HCT116 (cell line): Measurements from ENCODE around the gene AMACR. TPM values are rescaled to one million over a fixed set of nuclear protein-coding genes. Genes with fewer than 3 reads are reported as not detected.

Source experiments
- ATAC-seq: fragments of 200-7000 bp; cut with Tn5 transposase; 2 replicates; pipeline ENCODE4 v1.9.1; 2020; ENCODE audit warnings: mild to moderate bottlenecking, moderate library complexity
- BruUV-seq: library from RNA; stranded (reverse); fragments of 400-500 nt; replicated peaks from 2 replicates; lab custom pipeline; 2021; lab: Mats Ljungman, UMichigan
- CTCF ChIA-PET: fragments of 300-600 bp; sonication (Branson Sonifier 250); formaldehyde crosslinking; loops from one replicate; lab custom pipeline; 2021; ENCODE audit warnings: antibody characterized with exemption; lab: Charles Lee
- POLR2A ChIA-PET: fragments of 300-600, 350-600 bp; sonication (Branson Sonifier 250); formaldehyde crosslinking; loops from one replicate; lab custom pipeline; 2021; ENCODE audit warnings: antibody characterized with exemption; lab: Charles Lee
- RAD21 ChIA-PET, 2 experiments: fragments of 300-600 bp; sonication (Branson Sonifier 250); formaldehyde crosslinking; loops; one replicate each; lab custom pipeline; 2023; ENCODE audit warnings: low total read pairs in 2 of 2; ENCODE audit not compliant: uncharacterized antibody in 2 of 2, unreplicated experiment in 2 of 2, low non-redundant PET in 1 of 2; lab: Charles Lee
- DNase-seq: peaks from one replicate; pipeline ENCODE4 v3.0.0-alpha.2; 2010; ENCODE audit warnings: low read depth, low spot score
- H2AFZ ChIP-seq: fragments of 200-600 bp; shearing (Covaris generic), sonication (generic); 2 replicates; pipeline ENCODE4 v1.6.1; 2017; ENCODE audit warnings: low read depth, mixed run types, mixed read lengths, antibody characterized with exemption, low read length; ENCODE audit not compliant: poor library complexity, severe bottlenecking
- H3K27ac ChIP-seq: 2 replicates; pipeline ENCODE4 v1.5.1; 2012; ENCODE audit warnings: low read depth, low read length
- H3K27me3 ChIP-seq: fragments of 200-600 bp; sonication (generic); 2 replicates; pipeline ENCODE4 v1.6.1; 2016; ENCODE audit warnings: mixed run types, low read length, mixed read lengths; ENCODE audit not compliant: insufficient read depth
- H3K36me3 ChIP-seq, 2 experiments: fragments of 200-500 bp in 1 of 2; fragments of 200-600 bp in 1 of 2; sonication (Bioruptor generic) in 1 of 2; sonication (generic) in 1 of 2; 2 replicates each; pipeline versions ENCODE4 v1.5.1 to v1.6.1; 2014 to 2016; ENCODE audit warnings: low read length in 2 of 2, inconsistent platforms in 1 of 2, mixed read lengths in 1 of 2, mixed run types in 1 of 2; ENCODE audit not compliant: insufficient read depth in 2 of 2, control insufficient read depth in 1 of 2
- H3K4me1 ChIP-seq, 2 experiments: fragments of 200-600 bp in 1 of 2; sonication (generic) in 1 of 2; 2 replicates each; pipeline versions ENCODE4 v1.5.1 to v1.6.1; 2012 to 2017; ENCODE audit warnings: low read length in 2 of 2, inconsistent platforms in 1 of 2, mild to moderate bottlenecking in 1 of 2, mixed read lengths in 1 of 2, mixed run types in 1 of 2, moderate library complexity in 1 of 2; ENCODE audit not compliant: insufficient read depth in 2 of 2, control insufficient read depth in 1 of 2
- H3K4me2 ChIP-seq: fragments of 200-600 bp; sonication (generic); 2 replicates; pipeline ENCODE4 v1.6.1; 2017; ENCODE audit warnings: mixed run types, low read length, mixed read lengths
- H3K4me3 ChIP-seq, 2 experiments: fragments of 200-600 bp in 1 of 2; sonication (generic) in 1 of 2; replicated peaks in 1 of 2; 2 replicates each; pipeline ENCODE4 v1.5.1; 2011 to 2016; ENCODE audit warnings: low read length in 2 of 2, control low read depth in 1 of 2, low read depth in 1 of 2, mild to moderate bottlenecking in 1 of 2, mixed read lengths in 1 of 2, mixed run types in 1 of 2
- H3K79me2 ChIP-seq: fragments of 200-600 bp; sonication (generic); 2 replicates; pipeline ENCODE4 v1.6.1; 2017; ENCODE audit warnings: mild to moderate bottlenecking, mixed run types, low read length, moderate library complexity, mixed read lengths; ENCODE audit not compliant: insufficient read depth
- H3K9ac ChIP-seq: fragments of 200-600 bp; sonication (generic); 2 replicates; pipeline ENCODE4 v1.6.1; 2016; ENCODE audit warnings: low read length, mixed read lengths
- H3K9me2 ChIP-seq: fragments of 200-600 bp; sonication (generic), shearing (Covaris generic); 2 replicates; pipeline ENCODE4 v1.6.1; 2017; ENCODE audit warnings: mixed run types, mild to moderate bottlenecking, moderate library complexity; ENCODE audit not compliant: insufficient read depth
- H3K9me3 ChIP-seq, 2 experiments: fragments of 200-500 bp in 1 of 2; fragments of 200-600 bp in 1 of 2; sonication (Bioruptor generic) in 1 of 2; sonication (generic) in 1 of 2; 2 replicates each; pipeline ENCODE4 v1.6.1; 2014 to 2017; ENCODE audit warnings: low read length in 2 of 2, mixed read lengths in 2 of 2, inconsistent platforms in 1 of 2, low read depth in 1 of 2, mild to moderate bottlenecking in 1 of 2, mixed run types in 1 of 2, moderate library complexity in 1 of 2; ENCODE audit not compliant: control insufficient read depth in 1 of 2, insufficient read depth in 1 of 2
- H4K20me1 ChIP-seq: fragments of 200-600 bp; sonication (generic), shearing (Covaris generic); 2 replicates; pipeline ENCODE4 v1.6.1; 2017; ENCODE audit warnings: mixed run types, mild to moderate bottlenecking, moderate library complexity; ENCODE audit not compliant: insufficient read depth
- CBX3 ChIP-seq: IDR thresholded peaks from 2 replicates; pipeline ENCODE4 v1.6.1; 2012; ENCODE audit warnings: low read depth
- CEBPB ChIP-seq: IDR thresholded peaks from 2 replicates; pipeline ENCODE4 v1.6.1; 2012; ENCODE audit warnings: low read depth
- ELF1 ChIP-seq: IDR thresholded peaks from 2 replicates; pipeline ENCODE4 v1.6.1; 2012; ENCODE audit warnings: low read depth, borderline replicate concordance
- EZH2 ChIP-seq: fragments of 200-600 bp; sonication (generic); IDR thresholded peaks from 2 replicates; pipeline ENCODE4 v1.6.1; 2017; ENCODE audit warnings: antibody characterized with exemption, mixed run types
- JUND ChIP-seq: IDR thresholded peaks from 2 replicates; pipeline ENCODE4 v1.6.1; 2012
- RAD21 ChIP-seq: IDR thresholded peaks from 2 replicates; pipeline ENCODE4 v1.6.1; 2012; ENCODE audit warnings: low read depth, mild to moderate bottlenecking
- SP1 ChIP-seq: IDR thresholded peaks from 2 replicates; pipeline ENCODE4 v1.6.1; 2012; ENCODE audit warnings: low read depth
- SRF ChIP-seq: IDR thresholded peaks from 2 replicates; pipeline ENCODE4 v1.6.1; 2012; ENCODE audit warnings: low read depth
- TCF7L2 ChIP-seq: IDR thresholded peaks from 2 replicates; pipeline ENCODE4 v1.7.0; 2011; ENCODE audit warnings: borderline replicate concordance, inconsistent platforms; ENCODE audit not compliant: insufficient read depth, insufficient read length; ENCODE audit errors: extremely low read depth
- YY1 ChIP-seq: IDR thresholded peaks from 2 replicates; pipeline ENCODE4 v1.6.1; 2011; ENCODE audit warnings: low read length, low read depth, moderate library complexity, mild to moderate bottlenecking; ENCODE audit not compliant: insufficient replicate concordance; ENCODE audit errors: extremely low read depth
- intact Hi-C: fragments of 100-400 bp; cut with micrococcal nuclease; formaldehyde crosslinking; loops from 2 replicates; pipeline ENCODE4 v1.10.0; 2022
- total RNA-seq: library from RNA; stranded (reverse); gene quantifications from one replicate; pipeline ENCODE4 v1.2.1, GENCODE V29; 2021; ENCODE audit not compliant: unreplicated experiment
- TF ChIP-seq, protein P1 (sequence below): IDR thresholded peaks from 2 replicates; pipeline ENCODE4 v1.6.1; 2012
- TF ChIP-seq, protein P2 (sequence below): IDR thresholded peaks from 2 replicates; pipeline ENCODE4 v1.6.1; 2012
- TF ChIP-seq, protein P3 (sequence below), 3 experiments: fragments of 200-600 bp in 1 of 3; sonication (generic) in 1 of 3; IDR thresholded peaks in 2 of 3; conservative IDR thresholded peaks in 1 of 3; 2 replicates each; pipeline ENCODE4 v1.5.1; 2012 to 2017; ENCODE audit warnings: low read depth in 2 of 3, low read length in 2 of 3, antibody characterized with exemption in 1 of 3, borderline replicate concordance in 1 of 3, control low read depth in 1 of 3, mild to moderate bottlenecking in 1 of 3, mixed read lengths in 1 of 3, mixed run types in 1 of 3, moderate library complexity in 1 of 3; ENCODE audit not compliant: insufficient read depth in 1 of 3

The AMACR gene
- total RNA-seq, 1 experiment from 2014 or later, result 4.3 TPM

DNA sequence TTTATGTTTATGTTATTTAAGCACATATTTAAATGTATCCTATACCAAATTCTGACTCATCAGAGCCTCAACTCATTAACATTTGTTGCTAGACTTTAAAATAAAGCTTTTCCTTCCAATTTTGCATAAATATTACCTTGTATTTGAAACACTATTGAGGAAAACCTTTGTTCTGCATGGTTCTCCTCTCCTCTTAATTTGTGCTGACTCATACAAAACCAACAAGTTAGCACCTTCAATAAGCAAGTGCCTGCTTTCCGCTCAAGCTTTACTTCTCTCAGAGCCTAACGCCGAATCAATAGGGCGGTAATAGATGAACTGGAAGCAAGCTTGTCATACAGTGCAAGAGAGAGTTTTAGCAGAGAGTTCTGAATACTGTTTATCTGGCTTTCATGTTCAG lies 7.9 kb downstream of the AMACR start:
- no peak overlapping the region for H2AFZ ChIP-seq
- no peaks in the 10 kb centered on the region for H3K4me1 ChIP-seq
- TF ChIP-seq, protein P1, sequence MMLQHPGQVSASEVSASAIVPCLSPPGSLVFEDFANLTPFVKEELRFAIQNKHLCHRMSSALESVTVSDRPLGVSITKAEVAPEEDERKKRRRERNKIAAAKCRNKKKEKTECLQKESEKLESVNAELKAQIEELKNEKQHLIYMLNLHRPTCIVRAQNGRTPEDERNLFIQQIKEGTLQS, result no peak
- TF ChIP-seq EZH2 (no peak), SP1 (no peak), ELF1 (no peak), JUND (no peak), CEBPB (no peak)
- TF ChIP-seq, protein P2, sequence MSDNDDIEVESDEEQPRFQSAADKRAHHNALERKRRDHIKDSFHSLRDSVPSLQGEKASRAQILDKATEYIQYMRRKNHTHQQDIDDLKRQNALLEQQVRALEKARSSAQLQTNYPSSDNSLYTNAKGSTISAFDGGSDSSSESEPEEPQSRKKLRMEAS, result no peak
- TF ChIP-seq, all 23 proteins: peak for 0
- intact Hi-C loops, result no loop called here
- Histone ChIP-seq H3K79me2 (no peaks in the 10 kb centered on the region), H3K36me3 (no peaks in the 10 kb centered on the region), H3K9me3 (no peaks in the 10 kb centered on the region), H3K9me2 (no peaks in the 10 kb centered on the region), H3K4me2 (no peak overlapping the region), H3K9ac (no peak overlapping the region), H3K27me3 (no peaks in the 10 kb centered on the region), H4K20me1 (no peaks in the 10 kb centered on the region), H3K27ac (no peak overlapping the region), H3K4me3 (no peak overlapping the region)
- ATAC-seq (no peak), DNase-seq (no peak)
- POLR2A ChIA-PET, result no interaction called here
- CTCF ChIA-PET, result no interaction called here
- RAD21 ChIA-PET, result no interaction called here
- BruUV-seq, result no TSS peak

GRCh38 chr5:33997331-33997983 lies 10.4 kb downstream of the AMACR start:
- no peak overlapping the region for H3K4me3 ChIP-seq
- no TSS peak for BruUV-seq
- H3K9me3 ChIP-seq, result no peaks in the 10 kb centered on the region
- POLR2A ChIA-PET, result no interaction called here
- peak; percentile 80 for ATAC-seq
- peak; percentile 19 for DNase-seq
- intact Hi-C loops, result loop anchor here (1.0 to 2.0 kb wide), 2 partner anchors 455 to 469 kb away; no protein-coding TSS in a partner anchor
- CTCF ChIA-PET, result interaction anchor here (0.8 to 1.3 kb wide), 5 partner anchors 9 to 467 kb away, joined by 3 to 7 read pairs (median 4); partner anchors contain the start of gene AMACR
- no peak overlapping the region for H3K27ac ChIP-seq
- no peaks in the 10 kb centered on the region for H3K27me3 ChIP-seq
- no peak overlapping the region for H3K9ac ChIP-seq
- no peaks in the 10 kb centered on the region for H4K20me1 ChIP-seq
- RAD21 ChIA-PET, result no interaction called here
- no peak overlapping the region for H2AFZ ChIP-seq
- no peak overlapping the region for H3K4me2 ChIP-seq
- no peaks in the 10 kb centered on the region for H3K79me2 ChIP-seq
- no peaks in the 10 kb centered on the region for H3K4me1 ChIP-seq
- H3K9me2 ChIP-seq, result no peaks in the 10 kb centered on the region
- TF ChIP-seq, protein P2, result no peak
- TF ChIP-seq SRF, result no peak
- TF ChIP-seq, protein P3, sequence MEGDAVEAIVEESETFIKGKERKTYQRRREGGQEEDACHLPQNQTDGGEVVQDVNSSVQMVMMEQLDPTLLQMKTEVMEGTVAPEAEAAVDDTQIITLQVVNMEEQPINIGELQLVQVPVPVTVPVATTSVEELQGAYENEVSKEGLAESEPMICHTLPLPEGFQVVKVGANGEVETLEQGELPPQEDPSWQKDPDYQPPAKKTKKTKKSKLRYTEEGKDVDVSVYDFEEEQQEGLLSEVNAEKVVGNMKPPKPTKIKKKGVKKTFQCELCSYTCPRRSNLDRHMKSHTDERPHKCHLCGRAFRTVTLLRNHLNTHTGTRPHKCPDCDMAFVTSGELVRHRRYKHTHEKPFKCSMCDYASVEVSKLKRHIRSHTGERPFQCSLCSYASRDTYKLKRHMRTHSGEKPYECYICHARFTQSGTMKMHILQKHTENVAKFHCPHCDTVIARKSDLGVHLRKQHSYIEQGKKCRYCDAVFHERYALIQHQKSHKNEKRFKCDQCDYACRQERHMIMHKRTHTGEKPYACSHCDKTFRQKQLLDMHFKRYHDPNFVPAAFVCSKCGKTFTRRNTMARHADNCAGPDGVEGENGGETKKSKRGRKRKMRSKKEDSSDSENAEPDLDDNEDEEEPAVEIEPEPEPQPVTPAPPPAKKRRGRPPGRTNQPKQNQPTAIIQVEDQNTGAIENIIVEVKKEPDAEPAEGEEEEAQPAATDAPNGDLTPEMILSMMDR (IDR thresholded peaks at IDR 0.05 in 2 of 3, conservative IDR thresholded peaks at IDR 0.05 in 1 of 3; ENCODE audit: borderline replicate concordance in 1 of 3, insufficient read depth in 1 of 3, low read depth in 2 of 3, low read length in 2 of 3), result peak; percentile 37 to 69 (median 66); a peak in 5 of 6 replicates
- TF ChIP-seq TCF7L2, result no peak
- TF ChIP-seq CBX3, result no peak
- no peak for TF ChIP-seq YY1
- peak; percentile 49 for TF ChIP-seq RAD21
- no peak for TF ChIP-seq JUND
- no peaks in the 10 kb centered on the region for H3K36me3 ChIP-seq
